K562 (cell line): ENCODE measurements around the gene PBX4. TPM values are rescaled to one million over a fixed set of nuclear protein-coding genes. Genes with fewer than 3 reads are reported as not detected.

ENCODE experiments used
- ARID2 ChIP-seq: fragments of 450-650 bp; IDR thresholded peaks from 2 replicates; pipeline ENCODE4 v1.6.1; 2017; ENCODE audit warnings: antibody characterized with exemption, mild to moderate bottlenecking
- HDGF ChIP-seq: fragments of 450-650 bp; IDR thresholded peaks from 2 replicates; pipeline ENCODE4 v1.6.1; 2016
- HOMEZ ChIP-seq: fragments of 250-450 bp; sonication (Bioruptor Pico); IDR thresholded peaks from 2 replicates; pipeline ENCODE4 v1.4.0; 2020; ENCODE audit warnings: mild to moderate bottlenecking, moderate library complexity
- KDM4B ChIP-seq, 2 experiments: fragments of 450-650 bp in 1 of 2; sonication (generic) in 1 of 2; IDR thresholded peaks; 2 replicates each; pipeline ENCODE4 v1.6.1; 2016 to 2017; ENCODE audit warnings: borderline replicate concordance in 2 of 2, antibody characterized with exemption in 1 of 2, low read depth in 1 of 2, mild to moderate bottlenecking in 1 of 2
- KLF10 ChIP-seq: fragments of 250-450 bp; sonication (Bioruptor Pico); IDR thresholded peaks from 2 replicates; pipeline ENCODE4 v1.6.1; 2021; ENCODE audit warnings: matching md5 sums
- SRSF9 ChIP-seq: fragments of 200-400 bp; formaldehyde crosslinking; IDR thresholded peaks from 2 replicates; pipeline ENCODE4 v1.6.1; 2017; ENCODE audit warnings: low read depth, low read length, borderline replicate concordance
- USF2 ChIP-seq: sonication (generic); formaldehyde crosslinking; IDR thresholded peaks from 2 replicates; pipeline ENCODE4 v1.5.0; 2020; ENCODE audit warnings: missing genetic modification reagents
- ZNF133 ChIP-seq: fragments of 250-450 bp; sonication (Bioruptor Pico); IDR thresholded peaks from 2 replicates; pipeline ENCODE4 v1.4.0; 2020; ENCODE audit warnings: mild to moderate bottlenecking
- ZNF431 ChIP-seq: sonication (generic); formaldehyde crosslinking; IDR thresholded peaks from 2 replicates; pipeline ENCODE4 v1.8.0; 2022; ENCODE audit warnings: mild to moderate bottlenecking, missing genetic modification reagents
- ZNF583 ChIP-seq: fragments of 250-450 bp; sonication (Bioruptor Pico); IDR thresholded peaks from 2 replicates; pipeline ENCODE4 v1.4.0; 2020
- ZNF79 ChIP-seq: fragments of 250-450 bp; sonication (Bioruptor Pico); IDR thresholded peaks from 2 replicates; pipeline ENCODE4 v1.4.0; 2020; ENCODE audit warnings: low read depth, mild to moderate bottlenecking, moderate library complexity
- polyA plus RNA-seq, 8 experiments: library from polyadenylated mRNA; depleted of rRNA in 4 of 8; stranded (reverse) in 5 of 8; unstranded in 3 of 8; fragments of >200 nt; fragmentation: Nextera tagmentation in 2 of 8; fragmentation: Illumina TruSeq in 1 of 8; extraction: Ambion mirVana in 2 of 8; extraction: Trizol in 1 of 8; gene quantifications; 2 replicates each; pipeline versions ENCODE4 v1.2.1 to v1.2.3, GENCODE V29; 2011 to 2014; ENCODE audit warnings: inconsistent platforms in 1 of 8, missing spikeins in 1 of 8
- total RNA-seq, 7 experiments: library from RNA; depleted of rRNA in 6 of 7; stranded (reverse); fragments of >200 nt in 6 of 7; fragmentation: Illumina TruSeq in 2 of 7; extraction: Trizol in 2 of 7; gene quantifications; 2 replicates each; pipeline versions ENCODE4 v1.2.1 to v1.2.3, GENCODE V29; 2011 to 2021; ENCODE audit warnings: low replicate concordance in 1 of 7
- TF ChIP-seq, protein P1 (sequence below): fragments of 450-650 bp; formaldehyde crosslinking; IDR thresholded peaks from 2 replicates; pipeline ENCODE4 v1.4.0; 2020; ENCODE audit warnings: mild to moderate bottlenecking, moderate library complexity
- TF ChIP-seq, protein P2 (sequence below): sonication (generic); formaldehyde crosslinking; IDR thresholded peaks from 2 replicates; pipeline ENCODE4 v1.8.0; 2023; ENCODE audit warnings: missing genetic modification reagents, mild to moderate bottlenecking, borderline replicate concordance
- TF ChIP-seq, protein P3 (sequence below): fragments of 250-450 bp; sonication (Bioruptor Pico); IDR thresholded peaks from 2 replicates; pipeline ENCODE4 v1.6.1; 2021; ENCODE audit warnings: mild to moderate bottlenecking
- TF ChIP-seq, protein P4 (sequence below): fragments of 450-650 bp; IDR thresholded peaks from one replicate; pipeline ENCODE4 v1.6.1; 2018; ENCODE audit warnings: mild to moderate bottlenecking, moderate library complexity; ENCODE audit not compliant: partially characterized antibody

The PBX4 gene
- total and polyA plus RNA-seq, 9 of the 15 experiments (the other 6 are each of a cell fraction or from before 2014, with no cell fraction given) = 0.11 to 3.8 (median 1.6) TPM; not detected in 1

DNA sequence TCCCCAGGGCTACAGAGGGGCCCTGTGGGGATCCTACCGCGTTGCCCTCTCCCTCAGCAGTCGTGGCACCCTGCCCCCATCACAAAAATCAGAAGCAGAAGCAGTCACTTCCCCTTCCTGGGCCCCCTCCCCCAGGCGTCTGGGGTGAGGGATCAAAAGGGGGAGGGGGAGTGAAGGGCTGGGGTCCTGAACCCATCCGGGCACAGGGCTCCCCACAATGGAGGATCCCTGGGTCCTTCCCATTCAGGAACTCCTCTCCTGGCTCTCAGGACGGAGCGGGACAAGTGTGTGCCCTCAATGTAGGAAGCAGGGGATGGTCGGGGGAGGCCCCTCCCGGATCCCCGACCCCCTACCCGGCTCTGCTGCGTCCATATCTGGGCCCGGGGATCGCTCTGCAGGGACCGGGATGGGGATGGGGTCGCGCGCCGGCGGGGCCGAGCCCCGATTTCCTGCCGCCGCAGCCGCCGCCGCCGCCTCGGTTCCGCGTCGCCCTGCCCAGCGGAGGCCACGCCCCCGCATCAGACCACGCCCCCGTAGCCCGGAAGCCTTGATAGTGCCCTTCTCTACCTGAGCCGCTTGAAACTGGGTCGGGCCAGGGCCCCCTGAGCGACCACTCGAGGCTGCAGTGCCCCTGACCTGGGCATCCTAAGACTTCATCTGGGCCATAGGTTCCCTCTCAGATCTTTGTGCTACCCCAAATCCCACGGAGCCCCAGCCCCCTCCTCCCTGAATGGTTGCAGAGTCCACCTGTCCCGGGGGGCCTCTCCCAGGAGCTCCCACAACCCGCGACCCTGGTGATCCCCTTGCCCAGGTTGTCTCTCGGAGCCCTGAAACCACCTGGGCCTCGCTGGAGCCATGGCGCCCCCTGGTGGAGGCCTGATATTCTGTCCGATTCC lies 24.9 kb upstream of the PBX4 start, which contains the start of gene GMIP (continued):
- TF ChIP-seq, protein P1, sequence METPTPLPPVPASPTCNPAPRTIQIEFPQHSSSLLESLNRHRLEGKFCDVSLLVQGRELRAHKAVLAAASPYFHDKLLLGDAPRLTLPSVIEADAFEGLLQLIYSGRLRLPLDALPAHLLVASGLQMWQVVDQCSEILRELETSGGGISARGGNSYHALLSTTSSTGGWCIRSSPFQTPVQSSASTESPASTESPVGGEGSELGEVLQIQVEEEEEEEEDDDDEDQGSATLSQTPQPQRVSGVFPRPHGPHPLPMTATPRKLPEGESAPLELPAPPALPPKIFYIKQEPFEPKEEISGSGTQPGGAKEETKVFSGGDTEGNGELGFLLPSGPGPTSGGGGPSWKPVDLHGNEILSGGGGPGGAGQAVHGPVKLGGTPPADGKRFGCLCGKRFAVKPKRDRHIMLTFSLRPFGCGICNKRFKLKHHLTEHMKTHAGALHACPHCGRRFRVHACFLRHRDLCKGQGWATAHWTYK (CRISPR knock-in tag) = no peak
- TF ChIP-seq USF2 (CRISPR knock-in tag) (no peak), KDM4B (IDR thresholded peaks at IDR 0.05; ENCODE audit: borderline replicate concordance in 2 of 2, low read depth in 1 of 2) (no peak), SRSF9 (no peak), ZNF583 (CRISPR knock-in tag) (no peak), ZNF133 (CRISPR knock-in tag) (no peak), ZNF431 (CRISPR knock-in tag) (0 out of 2 replicates have a peak, but pooled peaks have one; percentile 6), ZNF79 (CRISPR knock-in tag) (no peak), HOMEZ (CRISPR knock-in tag) (no peak), HDGF (no peak), KLF10 (no peak), ARID2 (0 out of 2 replicates have a peak, but pooled peaks have one; percentile 46)
- TF ChIP-seq, protein P2, sequence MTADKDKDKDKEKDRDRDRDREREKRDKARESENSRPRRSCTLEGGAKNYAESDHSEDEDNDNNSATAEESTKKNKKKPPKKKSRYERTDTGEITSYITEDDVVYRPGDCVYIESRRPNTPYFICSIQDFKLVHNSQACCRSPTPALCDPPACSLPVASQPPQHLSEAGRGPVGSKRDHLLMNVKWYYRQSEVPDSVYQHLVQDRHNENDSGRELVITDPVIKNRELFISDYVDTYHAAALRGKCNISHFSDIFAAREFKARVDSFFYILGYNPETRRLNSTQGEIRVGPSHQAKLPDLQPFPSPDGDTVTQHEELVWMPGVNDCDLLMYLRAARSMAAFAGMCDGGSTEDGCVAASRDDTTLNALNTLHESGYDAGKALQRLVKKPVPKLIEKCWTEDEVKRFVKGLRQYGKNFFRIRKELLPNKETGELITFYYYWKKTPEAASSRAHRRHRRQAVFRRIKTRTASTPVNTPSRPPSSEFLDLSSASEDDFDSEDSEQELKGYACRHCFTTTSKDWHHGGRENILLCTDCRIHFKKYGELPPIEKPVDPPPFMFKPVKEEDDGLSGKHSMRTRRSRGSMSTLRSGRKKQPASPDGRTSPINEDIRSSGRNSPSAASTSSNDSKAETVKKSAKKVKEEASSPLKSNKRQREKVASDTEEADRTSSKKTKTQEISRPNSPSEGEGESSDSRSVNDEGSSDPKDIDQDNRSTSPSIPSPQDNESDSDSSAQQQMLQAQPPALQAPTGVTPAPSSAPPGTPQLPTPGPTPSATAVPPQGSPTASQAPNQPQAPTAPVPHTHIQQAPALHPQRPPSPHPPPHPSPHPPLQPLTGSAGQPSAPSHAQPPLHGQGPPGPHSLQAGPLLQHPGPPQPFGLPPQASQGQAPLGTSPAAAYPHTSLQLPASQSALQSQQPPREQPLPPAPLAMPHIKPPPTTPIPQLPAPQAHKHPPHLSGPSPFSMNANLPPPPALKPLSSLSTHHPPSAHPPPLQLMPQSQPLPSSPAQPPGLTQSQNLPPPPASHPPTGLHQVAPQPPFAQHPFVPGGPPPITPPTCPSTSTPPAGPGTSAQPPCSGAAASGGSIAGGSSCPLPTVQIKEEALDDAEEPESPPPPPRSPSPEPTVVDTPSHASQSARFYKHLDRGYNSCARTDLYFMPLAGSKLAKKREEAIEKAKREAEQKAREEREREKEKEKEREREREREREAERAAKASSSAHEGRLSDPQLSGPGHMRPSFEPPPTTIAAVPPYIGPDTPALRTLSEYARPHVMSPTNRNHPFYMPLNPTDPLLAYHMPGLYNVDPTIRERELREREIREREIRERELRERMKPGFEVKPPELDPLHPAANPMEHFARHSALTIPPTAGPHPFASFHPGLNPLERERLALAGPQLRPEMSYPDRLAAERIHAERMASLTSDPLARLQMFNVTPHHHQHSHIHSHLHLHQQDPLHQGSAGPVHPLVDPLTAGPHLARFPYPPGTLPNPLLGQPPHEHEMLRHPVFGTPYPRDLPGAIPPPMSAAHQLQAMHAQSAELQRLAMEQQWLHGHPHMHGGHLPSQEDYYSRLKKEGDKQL (CRISPR knock-in tag) = no peak
- TF ChIP-seq, protein P3, sequence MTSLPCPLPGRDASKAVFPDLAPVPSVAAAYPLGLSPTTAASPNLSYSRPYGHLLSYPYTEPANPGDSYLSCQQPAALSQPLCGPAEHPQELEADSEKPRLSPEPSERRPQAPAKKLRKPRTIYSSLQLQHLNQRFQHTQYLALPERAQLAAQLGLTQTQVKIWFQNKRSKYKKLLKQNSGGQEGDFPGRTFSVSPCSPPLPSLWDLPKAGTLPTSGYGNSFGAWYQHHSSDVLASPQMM (CRISPR knock-in tag) = no peak
- TF ChIP-seq, protein P4, sequence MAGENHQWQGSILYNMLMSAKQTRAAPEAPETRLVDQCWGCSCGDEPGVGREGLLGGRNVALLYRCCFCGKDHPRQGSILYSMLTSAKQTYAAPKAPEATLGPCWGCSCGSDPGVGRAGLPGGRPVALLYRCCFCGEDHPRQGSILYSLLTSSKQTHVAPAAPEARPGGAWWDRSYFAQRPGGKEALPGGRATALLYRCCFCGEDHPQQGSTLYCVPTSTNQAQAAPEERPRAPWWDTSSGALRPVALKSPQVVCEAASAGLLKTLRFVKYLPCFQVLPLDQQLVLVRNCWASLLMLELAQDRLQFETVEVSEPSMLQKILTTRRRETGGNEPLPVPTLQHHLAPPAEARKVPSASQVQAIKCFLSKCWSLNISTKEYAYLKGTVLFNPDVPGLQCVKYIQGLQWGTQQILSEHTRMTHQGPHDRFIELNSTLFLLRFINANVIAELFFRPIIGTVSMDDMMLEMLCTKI = no peak
